ENCODE measurements around the gene POLR3G.

DNA sequence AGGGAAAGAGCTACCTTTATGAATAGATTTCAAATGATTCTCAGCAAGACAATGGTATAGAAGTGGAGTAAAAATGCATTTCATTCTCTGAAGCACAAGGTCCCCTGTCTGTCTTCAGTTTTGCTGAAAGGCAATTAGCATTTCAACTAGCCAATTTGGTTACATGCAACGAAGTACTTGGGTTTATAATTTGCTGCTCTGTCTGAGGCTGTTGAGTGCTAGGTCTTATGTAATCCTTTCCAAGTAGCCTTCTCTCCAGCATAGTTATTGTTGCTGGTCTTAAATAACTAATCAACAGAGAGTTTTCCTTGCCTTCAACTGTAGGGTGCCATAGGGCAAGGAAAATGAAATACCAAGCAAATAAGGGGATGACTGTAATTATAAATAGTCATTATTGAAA, 88.4 kb downstream of the POLR3G start:
- TF ChIP-seq, protein P1, sequence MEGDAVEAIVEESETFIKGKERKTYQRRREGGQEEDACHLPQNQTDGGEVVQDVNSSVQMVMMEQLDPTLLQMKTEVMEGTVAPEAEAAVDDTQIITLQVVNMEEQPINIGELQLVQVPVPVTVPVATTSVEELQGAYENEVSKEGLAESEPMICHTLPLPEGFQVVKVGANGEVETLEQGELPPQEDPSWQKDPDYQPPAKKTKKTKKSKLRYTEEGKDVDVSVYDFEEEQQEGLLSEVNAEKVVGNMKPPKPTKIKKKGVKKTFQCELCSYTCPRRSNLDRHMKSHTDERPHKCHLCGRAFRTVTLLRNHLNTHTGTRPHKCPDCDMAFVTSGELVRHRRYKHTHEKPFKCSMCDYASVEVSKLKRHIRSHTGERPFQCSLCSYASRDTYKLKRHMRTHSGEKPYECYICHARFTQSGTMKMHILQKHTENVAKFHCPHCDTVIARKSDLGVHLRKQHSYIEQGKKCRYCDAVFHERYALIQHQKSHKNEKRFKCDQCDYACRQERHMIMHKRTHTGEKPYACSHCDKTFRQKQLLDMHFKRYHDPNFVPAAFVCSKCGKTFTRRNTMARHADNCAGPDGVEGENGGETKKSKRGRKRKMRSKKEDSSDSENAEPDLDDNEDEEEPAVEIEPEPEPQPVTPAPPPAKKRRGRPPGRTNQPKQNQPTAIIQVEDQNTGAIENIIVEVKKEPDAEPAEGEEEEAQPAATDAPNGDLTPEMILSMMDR (conservative IDR thresholded peaks at IDR 0.05; ENCODE audit: low read length), result no peak
- TF ChIP-seq EZH2phosphoT487 (IDR thresholded peaks at IDR 0.05; ENCODE audit: borderline replicate concordance, low read depth, low read length), result no peak
